Measurements from ENCODE around the gene RAB1A.

RAB1A gene

DNA sequence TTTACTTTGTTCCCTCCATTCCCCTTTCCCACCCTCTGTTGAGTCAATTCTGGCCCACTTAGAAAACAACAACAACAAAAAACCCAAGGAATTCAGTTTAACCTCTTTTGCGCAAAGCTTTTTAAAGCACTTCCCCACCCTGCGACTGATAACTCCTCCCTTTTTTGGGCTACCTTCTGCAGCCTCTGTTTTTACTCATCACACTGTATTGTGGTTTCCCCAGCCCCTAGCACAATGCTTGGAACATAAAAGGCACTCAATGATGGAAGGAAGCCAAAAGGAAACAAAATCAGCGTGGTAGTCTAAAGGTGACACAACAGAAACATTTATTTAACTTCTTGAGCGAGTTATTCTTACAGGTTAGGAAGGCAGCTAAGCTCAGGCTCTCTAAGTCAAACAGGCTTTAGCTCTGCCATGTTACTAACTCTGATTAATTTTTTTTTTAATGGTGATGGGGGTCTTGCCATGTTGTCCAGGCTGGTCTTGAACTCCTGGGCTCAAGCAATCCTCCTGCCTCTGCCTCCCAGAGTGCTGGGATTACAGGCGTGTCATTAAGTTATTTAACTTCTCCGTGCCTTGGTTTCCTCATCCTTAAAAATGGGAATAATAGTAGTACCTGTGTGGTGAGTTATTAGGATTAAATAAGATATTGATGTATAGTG, 72.4 kb downstream of the RAB1A start:
- peak; percentile 80 for DNase-seq

GRCh38 chr2:65057054-65057375, 72.9 kb downstream of the RAB1A start:
- peak; percentile 67 for DNase-seq

DNA sequence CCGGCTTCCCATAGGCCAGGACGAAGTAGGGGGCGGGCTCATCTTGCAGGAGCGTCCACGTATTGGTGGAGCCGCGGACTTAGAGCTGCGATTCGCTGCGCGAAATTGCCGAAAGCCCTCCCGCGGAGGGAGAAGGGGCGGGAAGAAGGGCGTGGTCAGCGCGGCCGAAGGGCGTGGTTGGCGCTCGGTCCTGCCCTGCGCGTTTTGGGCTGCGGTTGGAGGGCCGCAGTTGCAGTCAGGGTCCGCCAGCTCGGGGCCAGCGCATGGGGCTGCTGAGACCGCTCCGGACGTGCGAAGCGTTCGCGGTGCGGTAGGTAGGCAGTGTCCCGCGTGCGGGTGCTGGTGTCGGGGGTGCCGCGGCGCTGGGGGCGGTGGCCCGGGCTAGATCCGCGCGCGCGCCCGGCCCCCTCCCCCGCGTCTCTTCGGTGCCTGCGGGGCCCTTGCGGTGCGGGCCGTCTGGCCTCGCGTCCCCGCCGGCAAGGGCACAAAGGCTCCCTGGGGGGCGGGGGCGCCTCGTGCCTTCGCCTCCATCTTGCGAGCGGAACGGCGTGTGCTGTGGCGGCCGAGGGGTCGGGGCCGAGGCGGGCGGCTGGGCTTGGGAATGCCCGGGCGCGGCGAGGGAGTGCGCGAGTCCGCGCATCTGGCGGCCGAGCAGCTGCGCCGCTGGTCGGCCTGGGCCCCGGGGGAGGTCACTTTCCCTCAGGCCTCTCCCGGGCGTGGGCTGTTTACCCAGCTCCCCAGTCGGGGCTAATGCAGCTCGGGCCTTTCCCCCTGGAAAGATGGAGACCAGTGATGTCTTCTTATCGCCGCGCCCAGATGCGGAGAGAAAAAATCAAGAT, 73.5 kb downstream of the RAB1A start, which contains the start of gene CEP68:
Gene CEP68 (plus strand): TSS at position 202 of the 839 bp plus-strand sequence. CDS start 13,029 bp downstream, outside the sequence.
- DNase-seq, result peak; percentile 99

DNA sequence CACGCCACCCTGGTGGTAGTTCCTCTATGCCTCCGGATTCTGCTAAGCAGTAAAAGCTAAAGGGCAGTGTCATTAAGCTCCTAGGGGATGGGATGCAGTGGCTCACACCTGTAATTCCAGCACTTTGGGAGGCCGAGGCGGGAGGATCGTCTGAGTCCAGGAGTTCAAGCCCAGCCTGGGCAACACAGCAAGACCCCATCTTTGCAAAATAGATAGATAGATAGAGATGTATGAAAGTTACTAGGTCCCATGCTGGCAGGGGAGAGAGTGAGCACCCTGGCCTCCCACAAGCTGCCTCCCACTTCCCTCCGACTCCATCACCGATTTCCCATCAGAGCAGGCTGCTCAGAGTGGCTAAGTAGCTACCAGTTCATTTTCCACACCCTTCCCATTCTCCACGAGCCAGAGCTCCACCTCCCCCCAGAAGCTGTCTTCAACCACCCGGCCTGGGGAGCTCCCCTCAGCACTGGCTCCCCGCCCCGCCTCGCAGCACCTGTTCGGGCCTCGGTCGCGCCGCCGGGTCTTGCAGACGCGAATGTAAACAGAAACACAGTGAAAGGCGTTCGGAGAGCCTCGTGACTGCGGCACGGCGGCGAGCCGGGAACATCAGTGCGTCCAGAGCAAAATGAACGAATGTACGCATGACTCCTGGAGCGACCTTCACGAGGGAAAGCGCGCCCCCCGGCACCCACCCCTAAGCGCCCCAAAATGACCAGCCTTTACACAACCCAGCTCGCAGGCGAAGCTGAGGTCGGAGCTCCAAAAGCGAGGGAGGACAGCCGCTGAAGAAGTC, 74.3 kb downstream of the RAB1A start:
- no peak for DNase-seq

- DNase-seq, result no peak
These were observed 75.0 kb downstream of the RAB1A start for GRCh38 chr2:65054749-65055421.

DNA sequence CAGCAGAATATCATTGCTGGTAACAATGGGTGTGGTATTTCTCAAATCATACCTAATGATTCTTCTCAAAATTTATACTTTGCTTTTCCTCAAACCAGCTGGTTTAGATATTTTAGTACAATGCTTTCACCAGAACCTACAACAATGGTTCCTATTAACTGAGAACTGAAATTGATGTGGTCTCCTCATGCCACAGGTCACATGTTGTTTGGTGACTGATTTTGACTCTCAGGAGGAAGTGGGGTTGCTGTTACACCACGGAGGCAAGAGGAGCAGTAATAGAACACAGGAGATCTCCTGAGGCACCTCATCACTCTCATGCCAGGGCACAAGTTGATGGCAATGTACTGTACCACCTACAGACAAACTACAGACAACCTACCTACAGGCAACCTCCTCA, 76.7 kb downstream of the RAB1A start:
- peak; percentile 68 for DNase-seq

DNA sequence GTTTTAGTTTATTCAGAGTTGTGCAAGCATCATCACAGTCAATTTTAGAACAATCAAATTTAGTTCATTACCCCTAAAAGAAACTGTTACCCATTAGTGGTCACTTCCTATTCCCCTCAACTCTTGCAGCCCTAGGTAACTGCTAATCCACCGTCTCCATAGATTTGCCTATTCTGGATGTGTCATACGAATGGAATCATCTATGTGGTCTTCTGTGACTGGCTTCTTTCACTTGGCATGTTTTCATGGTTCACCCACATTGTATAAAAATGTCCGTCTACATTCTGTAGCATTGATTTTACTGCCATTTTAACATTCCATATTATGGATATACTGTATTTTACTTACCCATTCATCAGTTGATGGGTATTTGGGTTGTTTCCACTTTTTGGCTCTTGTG, 79.0 kb downstream of the RAB1A start:
- no peak for DNase-seq

- no peak for DNase-seq
These were observed 80.8 kb downstream of the RAB1A start for GRCh38 chr2:65049010-65049639.

- no peak for DNase-seq
These were observed 83.1 kb downstream of the RAB1A start for GRCh38 chr2:65046633-65047407.

- DNase-seq, result no peak
These were observed 84.3 kb downstream of the RAB1A start for GRCh38 chr2:65045651-65046050.

DNA sequence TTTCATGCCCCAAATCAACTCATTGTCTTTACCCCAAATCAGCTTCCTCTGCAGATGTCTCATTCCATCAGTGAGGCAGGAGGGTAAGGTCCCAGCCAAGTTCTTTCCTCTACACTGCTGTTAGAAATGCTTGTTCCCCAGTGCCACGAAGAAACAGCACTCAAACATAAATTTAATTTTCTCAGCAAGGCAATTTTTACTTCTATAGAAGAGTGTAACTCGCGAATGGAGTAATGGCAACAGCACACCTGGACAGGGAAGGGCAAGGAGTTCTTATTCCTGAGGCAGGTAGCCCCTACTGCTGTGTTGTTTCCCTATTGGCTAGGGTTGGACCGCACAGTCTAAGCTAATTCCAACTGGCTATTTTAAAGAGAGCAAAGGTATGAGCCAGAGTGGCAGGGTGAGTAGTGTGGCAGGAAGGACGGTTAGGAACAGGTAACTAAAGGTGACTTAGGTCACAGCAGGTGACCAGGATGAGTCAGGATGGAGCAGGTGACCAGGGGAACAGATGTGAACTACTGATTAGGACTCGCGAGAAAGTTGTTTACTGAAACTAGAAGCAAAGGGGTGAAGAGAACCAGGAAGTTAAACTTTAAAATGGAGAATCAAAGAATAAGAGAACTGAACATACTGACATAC, 85.7 kb downstream of the RAB1A start:
- DNase-seq, result no peak

DNA sequence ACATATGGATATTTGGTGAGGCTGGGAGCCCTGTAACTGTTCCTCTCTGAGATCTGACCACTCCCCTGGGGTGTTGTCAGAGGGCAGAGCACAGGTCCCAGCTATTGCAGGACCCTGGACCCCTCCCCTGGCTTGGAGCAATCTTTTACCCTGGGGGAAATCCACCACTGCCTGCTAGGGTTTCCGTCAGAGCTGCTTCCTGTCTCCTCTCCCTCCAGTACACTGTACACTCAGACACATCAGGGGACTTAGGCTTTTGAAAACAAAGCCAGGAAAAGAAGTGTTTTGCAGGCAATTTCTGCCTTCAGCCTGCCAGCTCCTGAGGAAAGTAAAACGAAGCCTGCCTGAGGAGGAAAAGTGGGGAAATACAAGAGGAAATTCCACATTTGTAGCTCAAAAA, 86.9 kb downstream of the RAB1A start:
- no peak for DNase-seq

- DNase-seq, result peak; percentile 90
These were observed 89.3 kb downstream of the RAB1A start for GRCh38 chr2:65040400-65041261.

GRCh38 chr2:65039640-65040039, 90.3 kb downstream of the RAB1A start:
- DNase-seq, result no peak

GRCh38 chr2:65037178-65037577, 92.7 kb downstream of the RAB1A start:
- no peak for DNase-seq

Data from activated effector memory CD4-positive, alpha-beta T cell treated with anti-CD3 and anti-CD28 coated beads, Interleukin-2, amount 50 U/mL, for 16 hours (primary cell).